Astrocyte (in vitro differentiated cells and primary cell): ENCODE results near the gene KIAA1671.

ENCODE experiments used
- EZH2 ChIP-seq: IDR thresholded peaks from 2 replicates; pipeline ENCODE4 v1.6.1; 2012; ENCODE audit warnings: mild to moderate bottlenecking, low read length, inconsistent platforms; ENCODE audit not compliant: insufficient read depth
- TF ChIP-seq, protein P1 (sequence below): IDR thresholded peaks from 2 replicates; pipeline ENCODE4 v1.5.1; 2011; ENCODE audit warnings: low read depth, mild to moderate bottlenecking, inconsistent platforms, low read length, moderate library complexity; ENCODE audit not compliant: insufficient read depth

DNA sequence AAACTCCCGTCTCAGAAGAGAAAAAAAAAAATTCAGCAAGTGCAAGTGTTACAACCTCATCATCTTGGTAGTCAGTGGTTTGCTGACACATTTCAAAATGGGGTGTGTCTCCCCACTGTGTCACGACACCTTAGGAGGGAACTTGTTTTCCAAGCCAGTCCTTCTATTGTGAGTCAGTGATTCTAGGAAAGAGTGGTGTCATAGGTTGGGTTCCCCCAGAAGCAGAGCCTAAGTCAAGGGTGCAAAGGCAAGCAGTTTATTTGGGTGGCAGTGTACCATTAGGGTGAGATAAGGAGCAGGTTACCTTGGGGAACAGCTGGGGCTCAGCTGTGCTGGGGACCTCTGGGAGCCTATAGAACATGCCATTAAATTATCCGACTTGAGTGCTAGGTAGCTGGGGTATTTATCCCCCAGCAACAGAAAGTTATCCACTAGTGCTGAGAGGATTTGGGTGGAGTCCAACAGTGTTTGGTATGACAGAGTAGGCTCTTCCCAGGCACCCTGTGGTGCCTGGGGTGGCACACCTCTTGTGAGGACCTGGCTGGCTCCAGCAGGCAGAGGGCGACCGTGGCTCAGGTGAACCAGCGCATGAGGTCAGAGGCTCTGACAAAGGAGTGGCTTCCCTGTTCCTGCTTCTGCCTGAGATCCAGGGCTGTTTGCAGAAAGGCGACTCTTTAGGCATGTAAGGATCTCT is 41.7 kb downstream of the KIAA1671 start:
- TF ChIP-seq, protein P1, sequence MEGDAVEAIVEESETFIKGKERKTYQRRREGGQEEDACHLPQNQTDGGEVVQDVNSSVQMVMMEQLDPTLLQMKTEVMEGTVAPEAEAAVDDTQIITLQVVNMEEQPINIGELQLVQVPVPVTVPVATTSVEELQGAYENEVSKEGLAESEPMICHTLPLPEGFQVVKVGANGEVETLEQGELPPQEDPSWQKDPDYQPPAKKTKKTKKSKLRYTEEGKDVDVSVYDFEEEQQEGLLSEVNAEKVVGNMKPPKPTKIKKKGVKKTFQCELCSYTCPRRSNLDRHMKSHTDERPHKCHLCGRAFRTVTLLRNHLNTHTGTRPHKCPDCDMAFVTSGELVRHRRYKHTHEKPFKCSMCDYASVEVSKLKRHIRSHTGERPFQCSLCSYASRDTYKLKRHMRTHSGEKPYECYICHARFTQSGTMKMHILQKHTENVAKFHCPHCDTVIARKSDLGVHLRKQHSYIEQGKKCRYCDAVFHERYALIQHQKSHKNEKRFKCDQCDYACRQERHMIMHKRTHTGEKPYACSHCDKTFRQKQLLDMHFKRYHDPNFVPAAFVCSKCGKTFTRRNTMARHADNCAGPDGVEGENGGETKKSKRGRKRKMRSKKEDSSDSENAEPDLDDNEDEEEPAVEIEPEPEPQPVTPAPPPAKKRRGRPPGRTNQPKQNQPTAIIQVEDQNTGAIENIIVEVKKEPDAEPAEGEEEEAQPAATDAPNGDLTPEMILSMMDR, result no peak
- no peak for TF ChIP-seq EZH2
